ENCODE measurements around the gene NSUN5.
"Not testable (repeated sequence)": the region's sequence is repeated elsewhere in the genome, so short reads cannot be mapped to it uniquely, and the experiment has no call there.

- not testable (repeated sequence) for TF ChIP-seq CTCF, POLR2A (IDR thresholded peaks at IDR 0.05)
These were observed 15.6 kb upstream of the NSUN5 start for GRCh38 chr7:73324081-73324845.

All from lower leg skin (tissue), 3 donors.